ENCODE measurements around the gene C3orf33. TPM values are rescaled to one million over a fixed set of nuclear protein-coding genes. Genes with fewer than 3 reads are reported as not detected.
A peak's percentile ranks its signal among the peaks of the same experiment; 100 is the strongest.
"Not testable (repeated sequence)": the region's sequence is repeated elsewhere in the genome, so short reads cannot be mapped to it uniquely, and the experiment has no call there.

Gene C3orf33, protein sequence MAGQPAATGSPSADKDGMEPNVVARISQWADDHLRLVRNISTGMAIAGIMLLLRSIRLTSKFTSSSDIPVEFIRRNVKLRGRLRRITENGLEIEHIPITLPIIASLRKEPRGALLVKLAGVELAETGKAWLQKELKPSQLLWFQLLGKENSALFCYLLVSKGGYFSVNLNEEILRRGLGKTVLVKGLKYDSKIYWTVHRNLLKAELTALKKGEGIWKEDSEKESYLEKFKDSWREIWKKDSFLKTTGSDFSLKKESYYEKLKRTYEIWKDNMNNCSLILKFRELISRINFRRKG
- 9.9 TPM for total RNA-seq

DNA sequence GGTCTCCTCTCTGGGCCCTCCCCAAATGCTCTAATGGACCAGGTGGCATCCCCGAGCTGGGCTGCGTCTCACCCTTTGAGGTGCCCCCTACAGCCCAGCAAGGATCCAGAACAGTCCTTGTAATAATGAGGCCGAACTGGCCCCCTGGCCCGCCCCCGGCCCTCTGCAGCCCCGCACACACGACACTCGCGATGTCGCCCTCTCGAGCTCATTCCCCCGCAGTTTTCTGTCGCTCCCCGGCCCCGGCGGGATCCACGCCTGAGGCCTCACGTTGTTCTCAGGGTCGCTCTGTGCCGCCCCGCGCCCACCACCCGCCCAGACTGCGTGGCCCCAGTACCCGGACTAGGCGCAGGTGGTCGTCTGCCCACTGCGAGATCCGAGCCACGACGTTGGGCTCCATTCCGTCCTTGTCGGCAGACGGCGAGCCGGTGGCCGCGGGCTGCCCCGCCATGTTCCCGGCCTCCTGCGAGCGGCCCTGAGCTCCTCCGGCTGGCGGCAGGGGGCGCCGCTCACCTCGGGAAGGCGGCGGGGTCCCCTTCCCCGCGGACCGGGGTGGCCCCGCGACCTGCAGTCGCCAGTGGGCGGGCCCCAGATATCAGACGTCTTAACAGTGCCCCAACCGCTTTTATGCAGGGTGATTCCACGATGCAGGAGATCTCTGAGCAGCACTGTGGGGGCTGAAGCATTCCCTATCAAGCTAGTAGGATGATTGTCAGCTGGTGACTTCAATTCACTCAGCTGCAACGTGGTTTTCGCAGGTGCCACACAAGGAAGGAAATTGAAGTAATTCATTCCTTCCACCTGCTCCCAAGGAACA lies at the start of gene C3orf33:
Gene C3orf33, minus strand, starts transcription at position 477 of the 817 bp plus-strand sequence. Its CDS starts 26 bp downstream, at position 451.
- peak; percentile 81 for DNase-seq

DNA sequence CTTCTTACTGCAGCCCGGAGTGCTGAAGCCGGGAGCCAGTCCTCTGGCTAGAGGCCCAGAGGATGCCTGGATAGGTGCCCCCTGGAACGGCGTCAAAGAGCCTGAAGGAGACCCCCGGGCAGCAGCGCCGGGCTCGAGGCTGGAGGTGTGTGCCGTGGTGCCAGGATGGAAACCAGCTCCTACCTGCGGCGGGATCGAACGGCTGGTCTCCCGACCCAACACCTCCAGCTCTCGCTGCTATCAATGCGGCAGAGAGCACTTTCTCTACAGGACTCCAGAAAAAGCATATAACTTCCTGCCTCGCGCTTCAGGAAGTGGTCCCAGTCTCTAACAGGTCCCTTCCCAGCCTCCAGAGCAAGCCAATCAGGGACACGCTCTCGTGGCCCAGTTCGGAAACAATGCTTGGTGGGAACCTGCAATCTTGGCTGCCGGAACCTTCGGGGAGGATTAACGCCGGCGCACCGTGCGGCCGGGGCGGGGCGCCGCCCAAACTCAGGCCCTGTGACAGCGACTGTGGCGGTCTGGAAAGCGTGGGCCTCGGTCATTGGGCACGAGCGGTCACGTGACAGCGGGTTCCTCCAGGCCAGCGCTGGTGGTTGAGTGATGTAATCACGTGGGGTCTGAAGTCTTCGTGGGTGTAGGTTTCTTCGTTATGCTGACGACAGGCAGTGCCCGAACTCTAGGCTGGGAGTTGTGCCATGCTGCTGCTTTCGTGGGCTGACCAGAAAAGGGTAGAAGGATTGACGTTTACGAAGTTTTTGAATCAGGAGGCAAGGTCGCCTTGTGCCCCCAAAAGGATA lies 48.3 kb upstream of the C3orf33 start, which contains the start of gene SLC33A1:
Gene SLC33A1, minus strand, starts transcription at position 287 of the 800 bp plus-strand sequence. CDS start 430 bp downstream, outside the sequence.
- peak; percentile 100 for DNase-seq

- peak; percentile 36 for DNase-seq
Observed at GRCh38 chr3:155853214-155854140, 47.4 kb upstream of the C3orf33 start.

DNA sequence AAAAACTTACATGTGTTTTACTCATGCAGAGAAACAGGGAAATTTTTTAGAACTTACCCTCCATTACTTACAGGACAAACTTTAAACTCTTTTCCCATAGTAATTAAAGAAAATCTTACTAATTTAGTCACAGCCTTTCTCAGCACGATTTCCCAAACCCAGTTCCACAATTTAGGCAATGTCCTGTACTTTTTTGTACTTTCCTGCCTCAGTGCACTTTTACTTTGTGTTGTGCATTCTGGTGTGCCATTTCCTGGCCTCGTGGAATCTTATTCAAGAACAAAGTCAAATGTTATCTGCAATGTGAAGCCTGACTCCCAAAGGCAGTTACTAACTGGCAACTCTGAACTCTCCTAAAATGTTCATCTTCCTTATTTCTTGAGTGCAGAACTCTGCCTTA lies 46.3 kb upstream of the C3orf33 start:
- DNase-seq, result no peak

DNA sequence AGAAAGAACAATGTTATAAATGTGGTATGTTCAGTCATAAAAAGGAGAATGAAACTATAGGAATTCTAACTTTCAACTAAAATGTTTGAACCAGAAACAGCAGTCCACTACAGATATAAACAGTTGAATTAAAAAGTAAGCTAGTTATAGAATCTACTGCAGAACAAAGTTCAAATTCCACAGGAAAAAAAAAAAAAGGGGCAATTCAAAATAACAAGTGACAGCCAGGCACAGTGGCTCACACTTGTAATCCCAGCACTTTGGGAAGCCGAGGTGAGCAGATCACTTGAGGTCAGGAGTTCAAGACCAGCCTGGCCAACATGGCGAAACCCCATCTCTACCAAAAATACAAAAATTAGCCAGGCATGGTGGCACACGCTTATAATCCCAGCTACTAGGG lies 43.3 kb upstream of the C3orf33 start:
- not testable (repeated sequence) for DNase-seq

GRCh38 chr3:155847993-155848392 lies 41.9 kb upstream of the C3orf33 start:
- no peak for DNase-seq

DNA sequence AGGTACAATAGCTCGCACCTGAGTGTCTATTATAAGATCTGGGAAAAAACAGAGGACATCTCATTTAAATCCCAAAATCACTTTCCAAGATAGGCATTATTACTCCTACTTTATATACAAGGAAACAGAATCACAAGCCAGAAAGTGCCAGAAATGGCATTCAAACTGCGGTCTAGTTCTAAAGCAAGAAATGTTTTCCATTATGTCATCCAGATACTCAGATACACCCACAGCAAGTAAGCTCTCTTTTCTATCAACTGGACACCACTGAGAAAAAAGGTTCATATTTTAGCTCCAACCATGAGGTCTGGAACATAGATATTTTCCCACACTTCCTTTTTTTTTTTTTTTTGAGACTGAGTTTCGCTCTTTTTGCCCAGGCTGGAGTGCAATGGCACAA lies 40.0 kb upstream of the C3orf33 start:
- DNase-seq, result no peak

GRCh38 chr3:155843569-155843968 lies 37.5 kb upstream of the C3orf33 start:
- no peak for DNase-seq

DNA sequence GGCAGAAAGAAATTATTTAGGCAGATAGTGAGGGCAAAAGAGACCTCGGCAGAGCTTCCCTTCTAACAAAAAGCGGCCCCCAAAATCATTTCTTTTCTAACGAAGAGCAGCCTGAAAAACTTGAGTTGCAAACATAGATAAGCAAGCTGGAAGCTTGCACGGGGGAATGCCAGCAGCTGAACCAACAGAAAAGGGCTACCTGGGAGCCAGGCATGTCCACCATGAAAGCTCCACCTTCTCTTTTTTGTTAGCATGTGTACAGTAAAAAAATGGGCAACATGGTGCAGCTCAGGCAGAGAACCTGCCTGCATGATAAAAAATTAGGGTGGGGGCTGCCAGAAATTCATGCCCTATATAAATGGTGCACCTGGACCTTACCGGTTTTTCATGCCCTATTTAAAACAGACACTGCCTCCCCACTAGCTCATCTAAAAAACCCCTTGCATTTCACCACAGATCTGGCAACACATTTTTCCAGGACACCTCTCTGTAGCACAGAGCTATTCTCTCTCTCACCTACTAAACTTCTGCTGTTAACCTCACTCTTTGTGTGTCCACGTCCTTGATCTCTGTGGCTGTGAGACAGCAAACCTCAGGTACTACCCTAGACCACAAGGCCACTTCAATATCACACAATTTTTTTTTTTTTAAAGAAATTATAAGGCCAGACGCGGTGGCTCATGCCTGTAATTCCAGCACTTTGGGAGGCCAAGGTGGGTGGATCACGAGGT lies 29.4 kb upstream of the C3orf33 start:
- DNase-seq, result no peak

DNA sequence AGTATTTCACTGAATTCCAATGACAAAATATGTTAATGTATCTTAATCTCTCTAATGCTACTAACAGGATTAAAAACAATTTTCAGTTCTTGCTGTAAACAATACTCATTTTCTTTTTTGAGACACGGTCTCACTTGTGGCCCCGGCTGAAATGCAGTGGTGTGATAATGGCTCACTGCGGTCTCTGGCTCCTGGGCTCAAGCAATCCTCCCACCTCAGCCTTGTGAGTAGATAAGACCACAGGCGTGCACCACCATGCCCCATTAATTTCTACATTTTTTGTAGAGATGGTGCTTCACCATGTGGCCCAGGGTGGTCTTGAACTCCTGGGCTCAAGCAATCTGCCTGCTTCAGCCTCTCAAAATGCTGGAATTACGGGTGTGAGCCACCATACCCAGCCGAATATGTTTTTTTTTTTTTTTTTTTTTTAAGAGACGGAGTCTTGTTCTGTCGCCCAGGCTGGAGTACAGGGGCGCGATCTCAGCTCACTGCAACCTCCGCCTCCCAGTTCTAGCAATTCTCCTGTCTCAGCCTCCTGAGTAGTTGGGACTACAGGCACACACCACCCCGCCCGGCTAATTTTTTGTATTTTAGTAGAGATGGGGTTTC lies 22.5 kb upstream of the C3orf33 start:
- DNase-seq, result not testable (repeated sequence)

GRCh38 chr3:155815030-155815545 lies 9.0 kb upstream of the C3orf33 start:
- DNase-seq, result no peak

DNA sequence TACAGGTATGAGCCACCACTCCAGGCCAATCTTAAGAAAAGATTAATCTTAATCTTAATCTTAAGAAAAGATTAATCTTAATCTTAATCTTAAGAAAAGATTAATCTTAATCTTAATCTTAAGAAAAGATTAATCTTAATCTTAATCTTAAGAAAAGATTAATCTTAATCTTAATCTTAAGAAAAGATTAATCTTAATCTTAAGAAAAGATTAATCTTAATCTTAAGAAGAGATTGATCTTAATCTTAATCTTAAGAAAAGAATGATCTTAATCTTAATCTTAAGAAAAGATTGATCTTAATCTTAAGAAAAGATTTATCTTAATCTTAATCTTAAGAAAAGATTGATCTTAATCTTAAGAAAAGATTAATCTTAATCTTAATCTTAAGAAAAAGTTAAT lies 7.1 kb upstream of the C3orf33 start:
- DNase-seq, result not testable (repeated sequence)

- DNase-seq, result no peak
Observed at GRCh38 chr3:155809181-155809580, 3.1 kb upstream of the C3orf33 start.

- no peak for DNase-seq
Observed at GRCh38 chr3:155807823-155808222, 1.7 kb upstream of the C3orf33 start.

DNA sequence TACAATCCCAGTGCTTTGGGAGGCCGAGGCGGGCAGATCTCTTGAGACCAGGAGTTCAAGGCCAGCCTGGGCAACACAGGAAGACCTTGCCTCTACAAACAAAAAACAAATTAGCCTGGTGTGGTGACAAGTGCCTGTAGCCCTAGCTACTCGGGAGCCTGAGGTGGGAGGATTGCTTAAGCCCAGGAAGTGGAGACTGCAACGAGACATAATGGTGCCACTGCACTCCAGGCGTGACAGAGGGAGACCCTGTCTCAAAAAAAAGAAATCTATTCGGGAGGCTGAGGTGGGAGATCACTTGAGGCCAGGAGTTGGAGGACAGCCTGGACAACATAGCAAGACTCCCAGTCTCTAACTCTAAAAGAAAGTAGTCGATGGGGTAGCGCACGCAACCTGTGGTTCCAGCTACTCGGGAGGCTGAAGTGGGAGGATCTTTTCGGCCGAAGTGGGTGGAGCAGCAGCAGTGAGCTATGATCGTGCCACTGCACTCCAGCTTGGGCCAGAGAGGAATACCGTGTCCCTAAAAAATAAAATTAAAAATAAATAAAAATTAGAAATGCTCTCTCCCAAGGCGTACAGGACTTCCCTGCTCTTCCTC lies 775 bp downstream of the C3orf33 start:
- no peak for DNase-seq

DNA sequence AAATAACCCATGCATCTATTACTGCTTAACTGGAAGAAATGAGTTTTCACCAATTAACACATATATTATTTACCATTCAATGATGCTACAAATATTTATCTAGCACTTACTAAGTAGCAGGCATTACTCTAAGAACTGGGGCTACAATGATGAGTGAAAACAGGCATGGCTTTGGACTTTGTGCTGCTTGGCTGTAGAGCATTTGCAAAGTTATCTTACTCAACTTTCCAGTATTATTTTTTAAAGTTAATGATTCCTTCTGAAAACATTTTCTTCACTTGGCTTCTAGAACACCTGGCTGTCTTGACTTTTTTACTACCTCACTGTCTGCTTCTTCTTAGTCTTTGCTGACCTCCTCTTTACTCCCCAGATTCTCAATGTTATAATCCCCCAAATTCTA lies 1.8 kb downstream of the C3orf33 start:
- no peak for DNase-seq

- DNase-seq, result no peak
Observed at GRCh38 chr3:155792532-155792931, 13.5 kb downstream of the C3orf33 start.

GRCh38 chr3:155791190-155791589 lies 14.9 kb downstream of the C3orf33 start:
- no peak for DNase-seq

DNA sequence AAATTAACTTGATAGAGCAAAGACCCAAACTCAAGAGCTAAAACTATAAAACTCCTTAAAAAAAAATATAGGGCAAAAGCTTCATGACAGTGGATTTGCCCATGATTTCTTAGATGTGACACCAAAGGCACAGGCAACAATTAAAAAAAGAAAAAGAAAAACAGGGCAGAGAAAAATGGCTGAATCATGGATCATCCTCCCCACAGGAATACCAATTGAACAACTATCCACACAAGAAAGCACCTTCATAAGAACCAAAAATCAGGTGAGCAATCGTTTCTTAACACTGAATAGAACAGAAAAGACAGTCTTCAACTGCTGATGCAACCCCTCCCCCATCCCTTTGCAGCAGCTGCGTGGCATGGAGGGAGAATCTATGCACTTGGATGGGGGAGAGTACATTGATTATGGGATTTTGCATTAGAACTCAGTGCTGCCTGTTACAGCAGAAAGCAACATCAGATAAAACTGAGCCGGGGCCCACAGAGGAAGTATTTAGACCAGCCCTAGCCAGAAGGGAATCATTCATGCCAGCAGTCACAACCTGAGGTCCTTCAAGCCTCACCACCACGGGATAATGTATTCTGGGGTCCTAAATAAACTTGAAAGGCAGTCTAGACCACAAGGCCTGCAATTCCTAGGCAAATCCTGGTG lies 15.7 kb downstream of the C3orf33 start:
- no peak for DNase-seq
